Hepatocyte (in vitro differentiated cells): ENCODE measurements around the gene PADI2. TPM values are rescaled to one million over a fixed set of nuclear protein-coding genes. Genes with fewer than 3 reads are reported as not detected.

Experiments used
- DNase-seq: peaks from one replicate; pipeline ENCODE4 v3.0.0-alpha.2; 2016; ENCODE audit warnings: low spot score
- H2AFZ ChIP-seq: fragments of 200-600 bp; sonication (generic); 2 replicates; pipeline ENCODE4 v1.6.0; 2016; ENCODE audit warnings: antibody characterized with exemption, mild to moderate bottlenecking
- H3K27ac ChIP-seq: fragments of 200-600 bp; sonication (generic); 2 replicates; pipeline ENCODE4 v1.5.1; 2016; ENCODE audit warnings: mild to moderate bottlenecking
- H3K27me3 ChIP-seq: fragments of 200-600 bp; sonication (generic); 2 replicates; pipeline ENCODE4 v1.6.1; 2016
- H3K36me3 ChIP-seq: fragments of 200-600 bp; sonication (generic); replicated peaks from 2 replicates; pipeline ENCODE4 v1.5.1; 2016; ENCODE audit warnings: low read depth; ENCODE audit not compliant: insufficient read depth
- H3K4me1 ChIP-seq: fragments of 200-600 bp; sonication (generic); 2 replicates; pipeline ENCODE4 v1.5.1; 2016; ENCODE audit warnings: mild to moderate bottlenecking, moderate library complexity; ENCODE audit not compliant: insufficient read depth
- H3K4me2 ChIP-seq: fragments of 200-600 bp; sonication (generic); 2 replicates; pipeline ENCODE4 v1.6.0; 2016
- H3K4me3 ChIP-seq: fragments of 200-600 bp; sonication (generic); 2 replicates; pipeline ENCODE4 v1.5.1; 2016; ENCODE audit warnings: mild to moderate bottlenecking
- H3K79me2 ChIP-seq: fragments of 200-600 bp; sonication (generic); 2 replicates; pipeline ENCODE4 v1.6.0; 2017; ENCODE audit warnings: mild to moderate bottlenecking
- H3K9me2 ChIP-seq: fragments of 200-600 bp; sonication (generic); replicated peaks from 2 replicates; pipeline ENCODE4 v1.6.0; 2017; ENCODE audit warnings: mild to moderate bottlenecking; ENCODE audit not compliant: insufficient read depth
- H3K9me3 ChIP-seq: fragments of 200-600 bp; sonication (generic); 2 replicates; pipeline ENCODE4 v1.5.1; 2016; ENCODE audit warnings: low read depth, mild to moderate bottlenecking
- H4K20me1 ChIP-seq: fragments of 200-600 bp; sonication (generic); 2 replicates; pipeline ENCODE4 v1.6.0; 2016; ENCODE audit warnings: mild to moderate bottlenecking; ENCODE audit not compliant: insufficient read depth, poor library complexity, severe bottlenecking
- EZH2 ChIP-seq: fragments of 200-600 bp; sonication (generic); IDR thresholded peaks from 2 replicates; pipeline ENCODE4 v1.6.1; 2016; ENCODE audit warnings: antibody characterized with exemption, mild to moderate bottlenecking, borderline replicate concordance
- EZH2phosphoT487 ChIP-seq: fragments of 200-600 bp; sonication (generic); IDR thresholded peaks from one replicate; pipeline ENCODE4 v1.6.1; 2018; ENCODE audit warnings: antibody characterized with exemption, mild to moderate bottlenecking, low read depth, moderate library complexity; ENCODE audit not compliant: unreplicated experiment, severe bottlenecking
- WGBS: methylation state at CpG from one replicate; pipeline ENCODE4 v1.1.6; 2016; ENCODE audit warnings: low lambda C conversion rate; ENCODE audit errors: missing lambda C conversion rate; 5-methylcytosine and 5-hydroxymethylcytosine counted together
- polyA plus RNA-seq: library from polyadenylated mRNA; unstranded; fragments of >200 nt; fragmentation: Nextera tagmentation; extraction: Ambion mirVana; gene quantifications from 2 replicates; pipeline ENCODE4 v1.2.1, GENCODE V29; 2016
- total RNA-seq: library from RNA; depleted of rRNA; stranded (reverse); fragments of >200 nt; gene quantifications from 2 replicates; pipeline ENCODE4 v1.2.3, GENCODE V29; 2014
- TF ChIP-seq, protein P1 (sequence below): fragments of 200-600 bp; sonication (generic); IDR thresholded peaks from 2 replicates; pipeline ENCODE4 v1.5.1; 2016; ENCODE audit warnings: antibody characterized with exemption, mild to moderate bottlenecking; ENCODE audit not compliant: poor library complexity

The PADI2 gene
- total and polyA plus RNA-seq, 2 experiments from 2014 or later: 10.6 to 11.3 TPM

DNA sequence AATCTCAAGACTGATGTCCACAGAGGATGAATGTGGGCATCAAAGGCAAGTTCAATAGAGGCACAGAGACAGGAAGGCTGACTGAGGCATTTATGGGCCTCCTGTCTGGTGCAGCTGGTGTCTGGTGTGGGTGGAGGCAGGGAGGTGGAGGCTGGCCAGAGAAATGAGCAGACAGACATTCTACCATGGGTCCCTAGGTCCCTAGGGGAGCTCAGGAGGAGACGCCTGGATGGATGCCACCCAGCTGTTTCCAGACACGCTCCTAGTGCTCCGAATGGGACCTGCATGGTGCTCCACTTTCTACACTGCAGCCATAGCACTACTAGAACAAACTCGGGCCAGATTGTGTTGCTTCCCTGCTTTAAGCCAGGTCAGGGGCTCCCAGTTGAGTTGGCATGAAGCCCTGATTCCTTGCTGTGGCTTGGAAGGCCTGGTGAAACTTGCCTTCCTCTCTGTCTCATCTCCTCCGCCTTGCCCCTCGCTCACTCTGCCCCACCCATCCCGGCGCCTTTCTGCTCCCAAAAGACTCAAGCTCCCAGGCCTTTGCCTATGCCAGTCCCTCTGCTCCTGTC lies 25.3 kb downstream of the PADI2 start:
- Histone ChIP-seq H3K4me1 (no peaks in the 10 kb centered on the region), H3K79me2 (no peaks in the 10 kb centered on the region), H3K27ac (no peak overlapping the region), H3K9me2 (no peaks in the 10 kb centered on the region), H3K4me3 (no peak overlapping the region), H3K36me3 (no peaks in the 10 kb centered on the region), H4K20me1 (no peaks in the 10 kb centered on the region), H3K27me3 (no peaks in the 10 kb centered on the region), H2AFZ (no peak overlapping the region), H3K9me3 (no peaks in the 10 kb centered on the region), H3K4me2 (no peak overlapping the region)
- TF ChIP-seq EZH2phosphoT487: no peak
- TF ChIP-seq, protein P1, sequence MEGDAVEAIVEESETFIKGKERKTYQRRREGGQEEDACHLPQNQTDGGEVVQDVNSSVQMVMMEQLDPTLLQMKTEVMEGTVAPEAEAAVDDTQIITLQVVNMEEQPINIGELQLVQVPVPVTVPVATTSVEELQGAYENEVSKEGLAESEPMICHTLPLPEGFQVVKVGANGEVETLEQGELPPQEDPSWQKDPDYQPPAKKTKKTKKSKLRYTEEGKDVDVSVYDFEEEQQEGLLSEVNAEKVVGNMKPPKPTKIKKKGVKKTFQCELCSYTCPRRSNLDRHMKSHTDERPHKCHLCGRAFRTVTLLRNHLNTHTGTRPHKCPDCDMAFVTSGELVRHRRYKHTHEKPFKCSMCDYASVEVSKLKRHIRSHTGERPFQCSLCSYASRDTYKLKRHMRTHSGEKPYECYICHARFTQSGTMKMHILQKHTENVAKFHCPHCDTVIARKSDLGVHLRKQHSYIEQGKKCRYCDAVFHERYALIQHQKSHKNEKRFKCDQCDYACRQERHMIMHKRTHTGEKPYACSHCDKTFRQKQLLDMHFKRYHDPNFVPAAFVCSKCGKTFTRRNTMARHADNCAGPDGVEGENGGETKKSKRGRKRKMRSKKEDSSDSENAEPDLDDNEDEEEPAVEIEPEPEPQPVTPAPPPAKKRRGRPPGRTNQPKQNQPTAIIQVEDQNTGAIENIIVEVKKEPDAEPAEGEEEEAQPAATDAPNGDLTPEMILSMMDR: no peak
- no peak for TF ChIP-seq EZH2
- WGBS: 91% methylated on average over 8 of the region's 8 CpGs
- no peak for DNase-seq

DNA sequence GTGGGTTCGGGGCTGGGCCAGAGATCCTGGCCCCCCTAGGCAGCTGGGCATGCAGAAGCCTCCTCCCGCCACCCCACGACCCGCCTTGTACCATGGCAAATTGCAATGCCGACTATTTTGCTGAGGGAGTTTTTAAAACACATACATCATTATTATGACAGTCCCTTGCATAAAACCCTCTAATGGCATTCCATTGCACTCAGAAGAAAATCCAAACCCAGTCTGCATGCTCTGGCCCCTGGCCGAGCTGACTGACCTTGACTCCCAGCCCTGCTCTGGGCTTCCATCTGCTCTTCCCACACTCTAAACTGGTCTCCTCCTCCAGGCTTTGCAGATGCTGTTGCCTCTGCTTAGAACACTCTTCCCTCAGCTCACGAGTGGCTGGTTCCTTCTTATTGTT lies 28.0 kb downstream of the PADI2 start:
- 85% methylated on average over 7 of the region's 7 CpGs for WGBS
- Histone ChIP-seq H2AFZ (no peak overlapping the region), H3K27ac (no peak overlapping the region), H4K20me1 (no peaks in the 10 kb centered on the region), H3K9me3 (no peaks in the 10 kb centered on the region), H3K4me2 (no peak overlapping the region), H3K4me3 (no peak overlapping the region), H3K36me3 (no peaks in the 10 kb centered on the region), H3K4me1 (no peaks in the 10 kb centered on the region), H3K79me2 (no peaks in the 10 kb centered on the region), H3K9me2 (no peaks in the 10 kb centered on the region), H3K27me3 (no peaks in the 10 kb centered on the region)
- no peak for TF ChIP-seq EZH2
- no peak for TF ChIP-seq EZH2phosphoT487
- TF ChIP-seq, protein P1: no peak
- no peak for DNase-seq

DNA sequence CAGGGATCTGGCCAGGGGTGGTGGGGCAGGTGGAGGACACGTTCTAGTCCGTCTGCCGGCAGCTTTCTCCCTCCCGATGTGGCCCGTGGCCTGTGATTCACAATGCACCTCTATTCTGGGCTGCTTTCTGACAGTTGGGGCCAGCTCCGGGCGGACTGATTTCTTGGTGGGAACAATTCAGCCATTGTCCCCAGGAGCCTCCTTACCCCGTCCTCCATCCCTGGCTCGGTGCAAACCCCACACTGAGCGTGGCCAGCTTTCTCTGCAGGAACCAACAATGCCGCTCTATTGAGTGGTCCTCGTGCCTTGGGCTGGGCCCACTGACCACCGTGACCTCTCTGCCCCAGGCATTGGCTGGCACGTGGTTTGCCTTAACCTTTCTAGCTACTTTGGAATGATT lies 29.7 kb downstream of the PADI2 start:
- Histone ChIP-seq H3K9me2 (no peaks in the 10 kb centered on the region), H3K4me3 (no peak overlapping the region), H4K20me1 (no peaks in the 10 kb centered on the region), H3K27me3 (no peaks in the 10 kb centered on the region), H3K79me2 (no peaks in the 10 kb centered on the region), H3K4me2 (no peak overlapping the region), H3K9me3 (no peaks in the 10 kb centered on the region), H2AFZ (no peak overlapping the region), H3K4me1 (no peaks in the 10 kb centered on the region), H3K36me3 (no peaks in the 10 kb centered on the region), H3K27ac (no peak overlapping the region)
- no peak for TF ChIP-seq EZH2
- TF ChIP-seq, protein P1: no peak
- no peak for TF ChIP-seq EZH2phosphoT487
- 91% methylated on average over 13 of the region's 14 CpGs for WGBS
- no peak for DNase-seq
